Activated naive CD8-positive, alpha-beta T cell treated with anti-CD3 and anti-CD28 coated beads, Interleukin-2, amount 50 U/mL, for 24 hours (primary cell): ENCODE measurements around the gene SPRR4.

Experiments
- ATAC-seq: fragments of 150-1000 bp; cut with Tn5 transposase; one replicate; pipeline ENCODE4 v1.10.0; 2021
- DNase-seq: peaks from one replicate; pipeline ENCODE4 v3.0.0; 2021
- H3K27ac Mint-ChIP-seq: one replicate; pipeline ENCODE4 v1.8.0; 2021; ENCODE audit warnings: mild to moderate bottlenecking, mixed read lengths
- H3K27me3 Mint-ChIP-seq: one replicate; pipeline ENCODE4 v1.8.0; 2021; ENCODE audit warnings: mixed read lengths
- H3K36me3 Mint-ChIP-seq: one replicate; pipeline ENCODE4 v1.8.0; 2021; ENCODE audit warnings: low read depth, mixed read lengths
- H3K4me1 Mint-ChIP-seq: one replicate; pipeline ENCODE4 v1.8.0; 2021; ENCODE audit warnings: mixed read lengths
- H3K4me3 Mint-ChIP-seq: one replicate; pipeline ENCODE4 v1.8.0; 2021; ENCODE audit warnings: mild to moderate bottlenecking, moderate library complexity, mixed read lengths
- H3K9me3 Mint-ChIP-seq: one replicate; pipeline ENCODE4 v1.8.0; 2021; ENCODE audit warnings: mixed read lengths

Gene SPRR4

GRCh38 chr1:152959273-152959672 is 11.2 kb upstream of the SPRR4 start:
- Mint-ChIP-seq H3K27me3 (no peaks in the 10 kb centered on the region), H3K4me1 (no peaks in the 10 kb centered on the region), H3K9me3 (peaks cover 4% of the 10 kb centered on the region), H3K36me3 (no peaks in the 10 kb centered on the region), H3K27ac (no peak overlapping the region), H3K4me3 (no peak overlapping the region)
- DNase-seq (no peak), ATAC-seq (no peak)

GRCh38 chr1:152959801-152960451 is 10.5 kb upstream of the SPRR4 start:
- H3K36me3 Mint-ChIP-seq = no peaks in the 10 kb centered on the region
- no peaks in the 10 kb centered on the region for H3K27me3 Mint-ChIP-seq
- H3K4me1 Mint-ChIP-seq = no peaks in the 10 kb centered on the region
- peaks cover 2% of the 10 kb centered on the region for H3K9me3 Mint-ChIP-seq
- no peak for ATAC-seq
- H3K27ac Mint-ChIP-seq = no peak overlapping the region
- H3K4me3 Mint-ChIP-seq = no peak overlapping the region
- no peak for DNase-seq

- Mint-ChIP-seq H3K9me3 (no peaks in the 10 kb centered on the region), H3K27ac (no peak overlapping the region), H3K4me1 (no peaks in the 10 kb centered on the region), H3K4me3 (no peak overlapping the region), H3K36me3 (no peaks in the 10 kb centered on the region), H3K27me3 (no peaks in the 10 kb centered on the region)
- ATAC-seq = no peak
- no peak for DNase-seq
Observed at GRCh38 chr1:152960452-152961044, 9.9 kb upstream of the SPRR4 start.

DNA sequence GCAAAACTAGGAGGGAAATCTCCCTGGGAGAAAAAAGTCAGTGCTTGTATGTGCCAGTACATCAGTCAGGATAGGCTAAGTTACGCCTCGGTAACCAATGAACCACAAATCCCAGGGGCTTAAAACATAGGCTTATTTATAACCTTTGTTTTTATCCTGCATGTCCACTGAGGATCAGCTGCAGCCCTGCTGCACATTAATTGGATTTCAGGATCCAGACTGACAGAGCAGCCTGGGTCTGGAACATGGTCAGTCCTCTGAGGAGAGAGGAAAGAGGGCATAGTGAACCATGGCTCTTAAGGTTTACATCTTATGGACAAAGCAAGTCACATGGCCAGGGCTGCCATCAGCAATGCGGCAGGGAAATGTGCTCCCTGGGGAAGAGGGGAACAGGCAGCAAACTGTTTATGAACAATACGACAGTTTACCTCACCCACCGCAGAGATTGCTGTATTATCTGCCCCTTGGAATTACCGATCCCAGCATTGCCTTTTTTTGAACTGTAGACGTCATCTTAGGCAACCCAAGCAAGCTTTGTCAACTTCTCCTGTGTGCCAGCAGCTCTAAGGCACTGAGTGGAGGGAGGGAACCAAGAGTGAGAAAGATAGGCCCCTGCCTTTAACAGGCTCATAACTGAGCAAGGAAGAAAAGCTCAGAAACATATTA is 9.1 kb upstream of the SPRR4 start:
- no peaks in the 10 kb centered on the region for H3K4me1 Mint-ChIP-seq
- ATAC-seq = no peak
- H3K27me3 Mint-ChIP-seq = no peaks in the 10 kb centered on the region
- no peak overlapping the region for H3K4me3 Mint-ChIP-seq
- DNase-seq = no peak
- H3K36me3 Mint-ChIP-seq = no peaks in the 10 kb centered on the region
- no peaks in the 10 kb centered on the region for H3K9me3 Mint-ChIP-seq
- no peak overlapping the region for H3K27ac Mint-ChIP-seq

- no peak overlapping the region for H3K4me3 Mint-ChIP-seq
- peaks cover 6% of the 10 kb centered on the region for H3K27me3 Mint-ChIP-seq
- no peaks in the 10 kb centered on the region for H3K9me3 Mint-ChIP-seq
- ATAC-seq (no peak), DNase-seq (no peak)
- no peak overlapping the region for H3K27ac Mint-ChIP-seq
- H3K36me3 Mint-ChIP-seq = no peaks in the 10 kb centered on the region
- no peaks in the 10 kb centered on the region for H3K4me1 Mint-ChIP-seq
Observed at GRCh38 chr1:152962876-152963415, 7.5 kb upstream of the SPRR4 start.

- ATAC-seq (no peak), DNase-seq (no peak)
- Mint-ChIP-seq H3K36me3 (no peaks in the 10 kb centered on the region), H3K4me1 (no peaks in the 10 kb centered on the region), H3K4me3 (no peak overlapping the region), H3K9me3 (no peaks in the 10 kb centered on the region), H3K27ac (no peak overlapping the region), H3K27me3 (peaks cover 6% of the 10 kb centered on the region)
Observed at GRCh38 chr1:152964536-152964935, 5.9 kb upstream of the SPRR4 start.

GRCh38 chr1:152965853-152966252 is 4.6 kb upstream of the SPRR4 start:
- H3K36me3 Mint-ChIP-seq = no peaks in the 10 kb centered on the region
- ATAC-seq (no peak), DNase-seq (no peak)
- no peaks in the 10 kb centered on the region for H3K9me3 Mint-ChIP-seq
- H3K27ac Mint-ChIP-seq = no peak overlapping the region
- H3K4me3 Mint-ChIP-seq = no peak overlapping the region
- no peaks in the 10 kb centered on the region for H3K4me1 Mint-ChIP-seq
- peaks cover 6% of the 10 kb centered on the region for H3K27me3 Mint-ChIP-seq

DNA sequence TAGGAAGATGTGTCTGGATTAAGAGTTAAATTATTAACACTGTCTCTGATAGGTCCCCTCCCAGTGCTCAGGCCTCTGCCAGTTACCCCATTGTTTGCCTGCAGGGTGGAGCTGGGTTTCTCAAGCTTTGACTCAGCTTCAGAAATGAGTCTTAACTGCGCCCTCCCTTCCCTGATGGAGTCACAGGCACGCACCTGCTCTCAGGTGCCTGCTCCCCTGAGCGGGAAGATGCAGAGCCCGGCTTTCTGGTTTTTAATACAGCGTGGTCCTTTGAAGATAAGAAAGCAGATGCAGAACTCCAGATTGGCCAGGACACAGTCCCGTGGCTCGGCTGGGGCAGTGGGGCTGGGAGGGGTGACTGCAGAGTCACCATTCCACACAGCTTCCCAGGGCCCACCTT is 3.2 kb upstream of the SPRR4 start:
- Mint-ChIP-seq H3K4me3 (no peak overlapping the region), H3K4me1 (no peaks in the 10 kb centered on the region), H3K9me3 (no peaks in the 10 kb centered on the region), H3K27ac (no peak overlapping the region), H3K36me3 (no peaks in the 10 kb centered on the region), H3K27me3 (peaks cover 6% of the 10 kb centered on the region)
- no peak for DNase-seq
- no peak for ATAC-seq

DNA sequence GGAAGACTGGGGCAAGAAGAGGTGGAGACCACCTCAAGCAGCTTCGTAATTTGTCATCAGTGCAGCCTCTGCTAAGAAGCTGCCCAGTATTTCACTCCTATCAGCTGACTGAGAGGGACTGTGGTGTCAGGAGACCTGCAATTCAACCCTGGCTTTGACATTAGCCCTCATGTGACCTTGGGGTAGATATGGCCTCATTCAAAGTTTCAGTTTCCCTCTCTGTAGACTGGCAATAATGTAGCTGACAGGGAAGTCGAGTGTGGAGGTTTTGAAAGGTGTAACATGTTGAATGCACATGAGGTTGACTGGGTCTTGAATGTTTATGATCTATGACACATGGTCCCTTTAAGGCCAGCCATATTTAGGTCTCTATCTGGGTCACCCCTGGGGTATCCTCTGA is 2.2 kb upstream of the SPRR4 start:
- H3K9me3 Mint-ChIP-seq = no peaks in the 10 kb centered on the region
- ATAC-seq (no peak), DNase-seq (no peak)
- no peak overlapping the region for H3K27ac Mint-ChIP-seq
- peaks cover 6% of the 10 kb centered on the region for H3K27me3 Mint-ChIP-seq
- H3K4me3 Mint-ChIP-seq = no peak overlapping the region
- no peaks in the 10 kb centered on the region for H3K36me3 Mint-ChIP-seq
- no peaks in the 10 kb centered on the region for H3K4me1 Mint-ChIP-seq

GRCh38 chr1:152969036-152969435 is 1.4 kb upstream of the SPRR4 start:
- Mint-ChIP-seq H3K4me1 (no peaks in the 10 kb centered on the region), H3K27ac (no peak overlapping the region), H3K9me3 (no peaks in the 10 kb centered on the region), H3K27me3 (peaks cover 6% of the 10 kb centered on the region), H3K4me3 (no peak overlapping the region), H3K36me3 (no peaks in the 10 kb centered on the region)
- no peak for DNase-seq
- ATAC-seq = no peak

DNA sequence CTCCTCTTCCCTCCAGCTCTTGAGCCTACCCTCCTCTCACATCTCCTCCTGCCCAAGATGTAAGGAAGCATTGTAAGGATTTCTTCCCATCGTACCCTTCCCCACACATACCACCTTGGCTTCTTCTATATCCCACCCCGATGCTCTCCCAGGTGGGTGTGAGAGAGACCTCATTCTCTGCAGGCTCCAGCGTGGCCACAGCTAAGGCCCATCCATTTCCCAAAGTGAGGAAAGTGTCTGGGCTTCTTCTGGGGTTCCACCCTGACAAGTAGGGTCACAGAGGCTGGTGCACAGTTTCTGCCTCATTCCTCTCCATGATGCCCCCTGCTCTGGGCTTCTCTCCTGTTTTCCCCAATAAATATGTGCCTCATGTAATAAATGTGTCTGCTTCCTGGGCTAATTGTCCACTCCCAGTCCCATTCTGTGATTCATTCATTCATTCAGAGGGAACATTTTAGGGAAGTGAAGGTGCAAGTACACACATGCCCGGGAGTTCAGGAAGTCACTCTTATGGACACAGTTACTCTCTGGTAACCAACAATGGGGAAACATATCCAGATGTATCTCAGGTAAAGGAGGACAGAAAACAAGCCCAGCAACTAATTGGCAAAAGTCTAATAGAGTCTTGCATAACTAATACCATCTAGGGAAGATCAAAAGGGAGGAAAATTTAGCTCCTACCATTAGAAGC is 1.9 kb downstream of the SPRR4 start:
- ATAC-seq (no peak), DNase-seq (no peak)
- Mint-ChIP-seq H3K9me3 (no peaks in the 10 kb centered on the region), H3K4me3 (no peak overlapping the region), H3K27me3 (peaks cover 12% of the 10 kb centered on the region), H3K36me3 (no peaks in the 10 kb centered on the region), H3K27ac (no peak overlapping the region), H3K4me1 (no peaks in the 10 kb centered on the region)

GRCh38 chr1:152976688-152977087 is 6.2 kb downstream of the SPRR4 start:
- ATAC-seq = no peak
- peaks cover 23% of the 10 kb centered on the region for H3K27me3 Mint-ChIP-seq
- H3K27ac Mint-ChIP-seq = no peak overlapping the region
- H3K9me3 Mint-ChIP-seq = no peaks in the 10 kb centered on the region
- no peaks in the 10 kb centered on the region for H3K4me1 Mint-ChIP-seq
- no peaks in the 10 kb centered on the region for H3K36me3 Mint-ChIP-seq
- no peak overlapping the region for H3K4me3 Mint-ChIP-seq
- no peak for DNase-seq

- Mint-ChIP-seq H3K4me3 (no peak overlapping the region), H3K27ac (no peak overlapping the region), H3K36me3 (no peaks in the 10 kb centered on the region), H3K9me3 (no peaks in the 10 kb centered on the region), H3K27me3 (peaks cover 23% of the 10 kb centered on the region), H3K4me1 (no peaks in the 10 kb centered on the region)
- DNase-seq = no peak
- ATAC-seq = no peak
Observed at GRCh38 chr1:152977614-152978013, 7.2 kb downstream of the SPRR4 start.

DNA sequence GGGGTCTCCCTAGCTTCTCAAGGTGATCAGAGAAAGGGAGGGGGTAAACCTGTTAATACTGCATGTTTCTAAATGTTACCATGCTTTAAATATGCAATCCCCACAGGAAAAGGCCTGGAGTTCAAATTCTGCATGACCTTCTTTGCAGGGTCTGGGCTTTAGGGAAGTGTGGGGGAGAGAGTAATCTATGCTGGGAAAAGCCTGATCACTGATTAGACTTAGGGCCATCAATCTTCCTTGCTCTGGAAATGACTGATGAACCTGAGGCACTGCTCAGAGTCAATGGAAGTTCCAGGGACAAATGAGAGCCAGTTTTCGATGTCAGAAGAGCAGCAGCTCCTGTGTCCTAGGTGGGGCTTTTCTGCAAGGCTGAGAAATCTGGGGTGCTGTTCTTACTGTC is 10.2 kb downstream of the SPRR4 start:
- Mint-ChIP-seq H3K36me3 (no peaks in the 10 kb centered on the region), H3K27ac (no peak overlapping the region), H3K9me3 (no peaks in the 10 kb centered on the region), H3K4me3 (no peak overlapping the region), H3K27me3 (peaks cover 19% of the 10 kb centered on the region), H3K4me1 (no peaks in the 10 kb centered on the region)
- ATAC-seq (no peak), DNase-seq (no peak)
